ENCODE data around the gene DCP1A. TPM values are rescaled to one million over a fixed set of nuclear protein-coding genes. Genes with fewer than 3 reads are reported as not detected.

The DCP1A gene
- total RNA-seq, 4 donors from 2014 or later = 15.2 to 28.4 (median 21.5) TPM

- intact Hi-C loops (cut with DNase I; ENCODE audit: low total_unique reads) = no loop called here
- no peak for DNase-seq (ENCODE audit: low spot score in 2 of 2)
- WGBS, 2 donors = 93 to 98% methylated on average over 4 to 8 of the region's 8 CpGs
- TF ChIP-seq CTCF (IDR thresholded peaks at IDR 0.05) = no peak
- TF ChIP-seq POLR2A (IDR thresholded peaks at IDR 0.05) = no peak
- H3K4me3 ChIP-seq (ENCODE audit: low read depth, poor library complexity, severe bottlenecking) = no peak overlapping the region
These were observed 103.1 kb downstream of the DCP1A start for GRCh38 chr3:53244271-53244670.

- no peak overlapping the region for H3K4me3 ChIP-seq (ENCODE audit: low read depth, poor library complexity, severe bottlenecking)
- intact Hi-C loops (cut with DNase I; ENCODE audit: low total_unique reads) = no loop called here
- 84 to 92% methylated on average over 8 of the region's 8 CpGs for WGBS, 2 donors
- no peak for TF ChIP-seq POLR2A (IDR thresholded peaks at IDR 0.05)
- no peak for TF ChIP-seq CTCF (IDR thresholded peaks at IDR 0.05)
- DNase-seq (ENCODE audit: low spot score in 2 of 2) = no peak
These were observed 103.6 kb downstream of the DCP1A start for GRCh38 chr3:53243785-53244184.

- intact Hi-C loops (cut with DNase I; ENCODE audit: low total_unique reads) = no loop called here
- DNase-seq (ENCODE audit: low spot score in 2 of 2) = no peak
- no peak for TF ChIP-seq CTCF (IDR thresholded peaks at IDR 0.05)
- no peak for TF ChIP-seq POLR2A (IDR thresholded peaks at IDR 0.05)
- no peak overlapping the region for H3K4me3 ChIP-seq (ENCODE audit: low read depth, poor library complexity, severe bottlenecking)
- 56 to 68% methylated on average over 14 of the region's 14 CpGs for WGBS, 2 donors
These were observed 104.2 kb downstream of the DCP1A start for GRCh38 chr3:53243165-53243564.

GRCh38 chr3:53242642-53243041, 104.7 kb downstream of the DCP1A start:
- intact Hi-C loops (cut with DNase I; ENCODE audit: low total_unique reads) = no loop called here
- no peak overlapping the region for H3K4me3 ChIP-seq (ENCODE audit: low read depth, poor library complexity, severe bottlenecking)
- no peak for DNase-seq (ENCODE audit: low spot score in 2 of 2)
- 70 to 93% methylated on average over 4 of the region's 4 CpGs for WGBS, 2 donors
- TF ChIP-seq POLR2A (IDR thresholded peaks at IDR 0.05) = no peak
- no peak for TF ChIP-seq CTCF (IDR thresholded peaks at IDR 0.05)

GRCh38 chr3:53242155-53242554, 105.2 kb downstream of the DCP1A start:
- TF ChIP-seq CTCF (IDR thresholded peaks at IDR 0.05) = no peak
- TF ChIP-seq POLR2A (IDR thresholded peaks at IDR 0.05) = no peak
- no peak overlapping the region for H3K4me3 ChIP-seq (ENCODE audit: low read depth, poor library complexity, severe bottlenecking)
- intact Hi-C loops (cut with DNase I; ENCODE audit: low total_unique reads) = no loop called here
- no peak for DNase-seq (ENCODE audit: low spot score in 2 of 2)
- WGBS, 2 donors = 99 to 100% methylated on average over 6 to 7 of the region's 7 CpGs
